Activated B cell treated with CpG ODN at 0.5 μM for 24 hours (primary cell): Measurements from ENCODE around the gene FSCN2. TPM values are rescaled to one million over a fixed set of nuclear protein-coding genes. Genes with fewer than 3 reads are reported as not detected.
"Not testable (repeated sequence)": the region's sequence is repeated elsewhere in the genome, so short reads cannot be mapped to it uniquely, and the experiment has no call there.

Experiments
- ATAC-seq: fragments of 200-7000 bp; cut with Tn5 transposase; one replicate; pipeline ENCODE4 v1.10.0; 2021; ENCODE audit warnings: low read depth, mild to moderate bottlenecking, moderate library complexity
- CTCF ChIA-PET: fragments of 350-600 bp; sonication (Branson Sonifier 250); formaldehyde crosslinking; loops from one replicate; lab custom pipeline; 2021; ENCODE audit warnings: antibody characterized with exemption; lab: Charles Lee
- POLR2A ChIA-PET: fragments of 350-600 bp; sonication (Branson Sonifier 250); formaldehyde crosslinking; loops from one replicate; lab custom pipeline; 2021; ENCODE audit warnings: antibody characterized with exemption; lab: Charles Lee
- DNase-seq: peaks from one replicate; pipeline ENCODE4 v3.0.0; 2022
- H3K27ac Mint-ChIP-seq: one replicate; pipeline ENCODE4 v1.8.0; 2020; ENCODE audit warnings: mixed read lengths
- H3K27me3 Mint-ChIP-seq: one replicate; pipeline ENCODE4 v1.8.0; 2021; ENCODE audit warnings: mixed read lengths
- H3K36me3 Mint-ChIP-seq: one replicate; pipeline ENCODE4 v1.8.0; 2021; ENCODE audit warnings: low read depth, mixed read lengths
- H3K4me1 Mint-ChIP-seq: one replicate; pipeline ENCODE4 v1.8.0; 2021; ENCODE audit warnings: mixed read lengths
- H3K4me3 Mint-ChIP-seq: one replicate; pipeline ENCODE4 v1.8.0; 2020; ENCODE audit warnings: mild to moderate bottlenecking, mixed read lengths
- H3K9me3 Mint-ChIP-seq: one replicate; pipeline ENCODE4 v1.8.0; 2020; ENCODE audit warnings: mixed read lengths
- intact Hi-C: fragments of 100-400 bp; cut with micrococcal nuclease; formaldehyde crosslinking; loops from one replicate; pipeline ENCODE4 v1.15.1; 2024
- total RNA-seq: library from RNA; stranded (reverse); gene quantifications from 2 replicates; pipeline ENCODE4 v1.2.3, GENCODE V29; 2022
- TF ChIP-seq, protein P1 (sequence below): fragments of 200-600 bp; IDR thresholded peaks from one replicate; pipeline ENCODE4 v1.8.0; 2022; ENCODE audit warnings: antibody characterized with exemption, mild to moderate bottlenecking

The FSCN2 gene
- total RNA-seq, 1 donor from 2014 or later, result 5.5 TPM

DNA sequence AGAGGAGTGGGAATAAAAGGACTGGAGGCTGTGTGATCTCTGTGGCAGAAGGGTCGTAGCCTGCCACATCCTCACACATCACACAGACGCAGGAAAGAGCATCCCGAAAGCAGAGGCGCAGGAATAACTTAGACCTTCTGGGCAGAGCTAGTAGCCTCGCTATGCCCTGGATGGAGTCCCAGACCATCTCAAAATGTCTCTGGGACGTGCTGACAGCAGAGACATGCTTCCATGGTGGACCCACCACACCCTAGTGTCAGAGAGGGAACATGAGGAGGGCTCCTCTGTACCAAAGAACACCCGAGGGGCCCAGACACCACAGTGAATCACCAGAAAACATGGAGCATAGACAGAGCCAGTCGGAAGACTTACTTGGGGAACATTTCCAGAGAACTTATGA is 53.6 kb downstream of the FSCN2 start:
- intact Hi-C loops, result no loop called here
- H3K27me3 Mint-ChIP-seq, result no peaks in the 10 kb centered on the region
- TF ChIP-seq, protein P1, sequence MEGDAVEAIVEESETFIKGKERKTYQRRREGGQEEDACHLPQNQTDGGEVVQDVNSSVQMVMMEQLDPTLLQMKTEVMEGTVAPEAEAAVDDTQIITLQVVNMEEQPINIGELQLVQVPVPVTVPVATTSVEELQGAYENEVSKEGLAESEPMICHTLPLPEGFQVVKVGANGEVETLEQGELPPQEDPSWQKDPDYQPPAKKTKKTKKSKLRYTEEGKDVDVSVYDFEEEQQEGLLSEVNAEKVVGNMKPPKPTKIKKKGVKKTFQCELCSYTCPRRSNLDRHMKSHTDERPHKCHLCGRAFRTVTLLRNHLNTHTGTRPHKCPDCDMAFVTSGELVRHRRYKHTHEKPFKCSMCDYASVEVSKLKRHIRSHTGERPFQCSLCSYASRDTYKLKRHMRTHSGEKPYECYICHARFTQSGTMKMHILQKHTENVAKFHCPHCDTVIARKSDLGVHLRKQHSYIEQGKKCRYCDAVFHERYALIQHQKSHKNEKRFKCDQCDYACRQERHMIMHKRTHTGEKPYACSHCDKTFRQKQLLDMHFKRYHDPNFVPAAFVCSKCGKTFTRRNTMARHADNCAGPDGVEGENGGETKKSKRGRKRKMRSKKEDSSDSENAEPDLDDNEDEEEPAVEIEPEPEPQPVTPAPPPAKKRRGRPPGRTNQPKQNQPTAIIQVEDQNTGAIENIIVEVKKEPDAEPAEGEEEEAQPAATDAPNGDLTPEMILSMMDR, result no peak
- POLR2A ChIA-PET, result no interaction called here
- DNase-seq, result no peak
- H3K27ac Mint-ChIP-seq, result no peak overlapping the region
- H3K4me3 Mint-ChIP-seq, result no peak overlapping the region
- peaks cover 12% of the 10 kb centered on the region for H3K4me1 Mint-ChIP-seq
- no peaks in the 10 kb centered on the region for H3K9me3 Mint-ChIP-seq
- ATAC-seq, result no peak
- CTCF ChIA-PET, result no interaction called here
- H3K36me3 Mint-ChIP-seq, result peaks cover 78% of the 10 kb centered on the region

DNA sequence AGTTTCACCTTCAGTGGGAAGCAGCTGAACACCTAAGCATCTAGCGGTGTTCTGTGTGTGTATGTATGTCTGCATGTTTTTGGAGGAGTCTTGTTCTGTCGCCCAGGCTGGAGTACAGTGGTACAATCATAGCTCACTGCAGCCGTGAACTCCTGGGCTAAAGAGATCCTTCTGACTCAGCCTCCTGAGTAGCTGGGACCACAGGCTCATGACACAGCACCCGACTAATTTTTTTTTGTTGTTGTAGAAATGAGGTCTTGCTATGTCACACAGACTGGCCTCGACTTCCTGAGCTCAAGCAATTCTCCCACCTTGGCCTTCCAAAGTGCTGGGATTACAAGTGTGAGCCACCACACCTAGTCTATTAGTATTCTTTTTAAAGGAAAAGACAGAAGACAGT is 54.2 kb downstream of the FSCN2 start:
- no peak for DNase-seq
- TF ChIP-seq, protein P1, result no peak
- intact Hi-C loops, result no loop called here
- ChIA-PET CTCF (no interaction called here), POLR2A (no interaction called here)
- H3K27me3 Mint-ChIP-seq, result no peaks in the 10 kb centered on the region
- no peak overlapping the region for H3K4me3 Mint-ChIP-seq
- no peaks in the 10 kb centered on the region for H3K9me3 Mint-ChIP-seq
- peaks cover 12% of the 10 kb centered on the region for H3K4me1 Mint-ChIP-seq
- peaks cover 77% of the 10 kb centered on the region for H3K36me3 Mint-ChIP-seq
- ATAC-seq, result no peak
- H3K27ac Mint-ChIP-seq, result no peak overlapping the region

DNA sequence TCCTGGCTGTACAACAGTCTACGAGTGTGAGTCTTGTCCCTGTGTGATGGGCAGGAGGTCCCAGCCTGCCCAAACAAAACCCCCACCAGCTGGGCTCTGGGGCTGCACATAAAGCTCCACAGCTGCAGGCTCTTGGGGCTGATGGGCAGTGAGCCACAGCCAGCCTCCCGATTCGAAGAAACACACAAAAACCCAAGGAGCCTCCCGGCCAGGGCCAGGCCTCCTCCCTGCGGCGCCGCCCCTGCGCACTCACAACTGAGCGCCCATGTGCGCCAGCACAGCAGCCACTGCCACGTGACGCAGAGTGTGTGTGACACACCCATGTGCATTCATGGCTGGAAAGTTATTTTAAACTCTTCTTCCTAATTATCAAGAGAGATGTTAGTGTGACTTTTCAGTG is 54.6 kb downstream of the FSCN2 start:
- Mint-ChIP-seq H3K4me1 (peaks cover 12% of the 10 kb centered on the region), H3K27ac (no peak overlapping the region), H3K36me3 (peaks cover 75% of the 10 kb centered on the region), H3K4me3 (no peak overlapping the region), H3K9me3 (no peaks in the 10 kb centered on the region), H3K27me3 (no peaks in the 10 kb centered on the region)
- ChIA-PET POLR2A (no interaction called here), CTCF (no interaction called here)
- TF ChIP-seq, protein P1, result no peak
- ATAC-seq (no peak), DNase-seq (no peak)
- intact Hi-C loops, result no loop called here

DNA sequence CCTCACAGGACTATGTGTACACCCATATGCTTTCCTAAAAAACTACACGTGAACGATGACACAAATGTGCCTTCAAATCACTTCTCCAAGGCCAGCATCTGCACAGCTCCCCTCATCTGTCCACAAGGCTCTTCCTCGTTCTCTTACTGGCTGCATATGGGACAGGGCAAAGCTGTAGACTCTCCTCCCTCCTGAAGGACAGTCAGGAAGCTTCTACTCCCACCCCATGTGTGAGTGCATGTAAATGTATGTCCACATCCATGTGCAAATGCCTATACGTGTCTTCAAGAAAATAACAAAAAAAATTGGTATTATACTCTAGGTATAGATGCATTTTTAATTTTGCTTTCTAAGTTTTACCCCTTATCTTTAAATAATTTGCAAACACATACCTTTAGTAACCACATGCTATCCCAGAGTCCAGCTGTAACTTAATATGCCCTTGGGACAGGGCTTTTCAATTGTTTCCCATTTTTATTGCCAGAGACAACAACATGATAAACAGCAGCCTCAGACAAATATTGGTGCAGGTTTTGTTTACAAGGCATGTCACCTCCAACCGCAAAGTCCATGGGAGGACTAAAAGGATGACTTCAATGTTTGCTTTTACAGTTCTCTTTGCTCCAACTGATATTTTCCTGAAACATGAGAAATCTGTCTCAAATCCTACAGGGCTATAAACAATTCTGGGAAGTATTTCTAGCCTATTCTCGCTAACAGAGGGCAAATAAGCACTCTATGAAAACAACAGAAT is 55.6 kb downstream of the FSCN2 start:
- Mint-ChIP-seq H3K9me3 (no peaks in the 10 kb centered on the region), H3K4me1 (peaks cover 7% of the 10 kb centered on the region), H3K36me3 (peaks cover 76% of the 10 kb centered on the region), H3K27ac (no peak overlapping the region), H3K4me3 (no peak overlapping the region), H3K27me3 (no peaks in the 10 kb centered on the region)
- ChIA-PET CTCF (no interaction called here), POLR2A (no interaction called here)
- DNase-seq (no peak), ATAC-seq (no peak)
- TF ChIP-seq, protein P1, result no peak
- intact Hi-C loops, result no loop called here

DNA sequence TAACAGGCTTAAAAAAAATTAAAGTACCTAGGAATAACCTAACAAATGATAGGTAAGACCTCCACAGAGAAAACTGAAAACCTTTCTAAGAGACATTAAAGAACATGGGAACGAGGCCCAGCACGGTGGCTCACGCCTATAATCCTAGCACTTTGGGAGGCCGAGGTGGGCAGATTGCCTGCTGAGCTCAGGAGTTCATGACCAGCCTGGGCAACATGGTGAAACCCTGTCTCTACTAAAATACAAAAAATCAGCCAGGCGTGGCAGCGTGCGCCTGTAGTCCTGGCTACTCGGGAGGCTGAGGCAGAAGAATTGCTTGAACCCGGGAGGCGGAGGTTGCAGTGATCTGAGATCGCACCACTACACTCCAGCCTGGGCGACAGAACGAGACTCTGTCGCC is 56.6 kb downstream of the FSCN2 start:
- H3K4me1 Mint-ChIP-seq, H3K9me3 Mint-ChIP-seq, ATAC-seq, DNase-seq, CTCF ChIA-PET, H3K27ac Mint-ChIP-seq, H3K4me3 Mint-ChIP-seq, H3K27me3 Mint-ChIP-seq, intact Hi-C loops: not testable (repeated sequence)
- peaks cover 81% of the 10 kb centered on the region for H3K36me3 Mint-ChIP-seq
- POLR2A ChIA-PET, result interaction anchor here (0.7 kb wide), 1 partner anchor 96 kb away, joined by 18 read pairs; no protein-coding TSS in a partner anchor
